Muscle of arm (tissue), 12 donors: ENCODE results near the gene DSCAM. TPM values are rescaled to one million over a fixed set of nuclear protein-coding genes. Genes with fewer than 3 reads are reported as not detected.
A peak's percentile ranks its signal among the peaks of the same experiment; 100 is the strongest.

Source experiments
- DNase-seq: peaks from one replicate; pipeline ENCODE4 v3.0.0-alpha.2; 2013
- polyA plus RNA-seq, 12 donors: library from polyadenylated mRNA; unstranded; fragments of 120-200 nt; gene quantifications; one replicate each; pipeline ENCODE4 v1.2.1, GENCODE V29; 2013; ENCODE audit not compliant: insufficient read length in 12 of 12

Gene DSCAM
- polyA plus RNA-seq, 12 donors: 0.54 to 2.2 (median 1.4) TPM; not detected in 1

DNA sequence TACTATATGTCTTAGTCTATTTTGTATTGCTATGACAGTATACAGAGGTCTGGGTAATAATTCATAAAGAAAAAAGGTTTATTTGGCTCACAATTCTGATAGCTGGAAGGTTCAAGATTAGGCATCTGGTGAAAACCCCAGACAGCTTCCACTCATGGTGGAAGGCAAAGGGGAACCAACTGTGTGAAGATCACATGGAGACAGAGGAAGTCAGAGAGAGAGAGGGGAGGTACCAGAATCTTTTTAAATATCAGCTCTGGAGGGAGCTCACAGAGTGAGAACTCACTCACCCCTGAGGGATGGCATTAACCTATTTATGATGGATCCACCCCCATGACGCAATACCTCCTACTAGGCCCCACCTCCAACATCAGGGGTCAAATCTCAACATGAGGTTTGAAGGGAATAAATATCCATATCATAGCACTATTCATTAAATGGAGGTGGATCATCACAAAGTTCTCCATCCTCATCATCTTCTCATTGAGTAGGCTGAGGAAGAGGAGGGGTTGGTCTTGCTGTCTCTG is 290.5 kb downstream of the DSCAM start:
- no peak for DNase-seq

DNA sequence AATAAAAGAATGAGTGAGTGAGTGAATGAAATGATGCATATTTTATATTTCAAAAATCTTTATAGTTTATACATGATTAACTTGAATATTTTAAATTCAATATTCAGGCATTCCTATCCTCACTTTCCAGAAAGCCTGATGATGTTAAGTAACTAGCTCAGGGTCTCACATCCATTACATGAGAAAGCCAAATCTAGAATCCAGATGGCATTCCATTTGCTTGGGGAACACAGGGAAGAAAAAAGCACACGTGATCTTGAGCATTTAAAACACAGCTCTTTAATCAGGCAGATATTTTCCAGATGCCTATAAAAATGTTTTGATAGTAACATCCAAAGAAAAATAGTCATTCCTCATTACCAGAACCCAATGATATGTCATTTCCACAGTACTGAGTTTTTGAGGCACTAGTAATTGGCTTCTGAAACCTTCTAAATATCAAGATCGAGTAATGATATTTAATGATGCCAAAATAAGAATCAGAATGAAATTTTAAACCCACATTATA is 291.9 kb downstream of the DSCAM start:
- no peak for DNase-seq

DNA sequence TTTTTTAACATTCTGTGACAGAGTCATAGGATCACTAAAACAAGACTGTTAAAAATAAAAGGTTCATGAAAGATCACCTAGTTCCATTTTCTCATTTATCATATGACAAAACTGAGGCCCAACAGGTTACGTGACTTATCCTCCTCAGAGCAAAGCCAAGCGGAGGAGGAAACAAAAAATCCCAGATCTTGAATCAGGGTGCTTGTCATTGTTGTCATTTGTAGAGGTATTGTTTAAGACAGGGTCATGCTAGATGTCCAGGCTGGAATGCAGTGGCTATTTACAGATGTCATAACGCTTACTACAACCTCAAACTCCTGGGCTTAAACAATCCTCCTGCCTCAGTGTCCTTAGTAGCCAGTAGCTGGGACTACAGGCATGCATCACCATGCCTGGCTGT is 293.2 kb downstream of the DSCAM start:
- no peak for DNase-seq

DNA sequence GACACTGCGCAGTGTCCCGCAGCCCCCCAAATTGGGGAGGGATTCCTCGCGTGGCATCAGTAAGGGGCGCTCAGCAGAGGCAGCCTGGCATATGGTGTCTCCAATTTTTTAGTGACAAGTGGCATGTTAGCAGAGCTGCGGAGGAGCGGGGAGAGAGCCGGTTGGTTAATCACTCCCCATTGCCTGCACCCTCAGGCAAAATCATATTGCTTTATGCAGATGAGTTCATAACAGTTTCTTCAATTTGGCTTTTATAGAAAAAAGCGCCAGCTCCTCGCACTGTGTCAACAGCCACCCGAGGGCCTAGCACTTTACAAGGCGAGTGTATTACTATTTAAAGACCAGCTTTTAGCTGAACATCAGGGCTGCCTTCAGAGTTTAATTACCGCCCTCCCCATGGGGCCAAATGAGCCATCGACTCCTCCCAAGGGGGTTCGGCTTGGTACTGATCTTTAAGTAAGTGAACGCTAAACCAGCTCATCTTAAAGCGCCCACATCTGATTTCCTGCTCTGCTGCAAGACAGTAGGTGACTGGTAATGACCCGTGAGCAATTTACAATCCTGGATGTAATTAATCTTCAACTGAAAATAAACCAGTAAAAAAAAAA is 298.9 kb downstream of the DSCAM start:
- no peak for DNase-seq

DNA sequence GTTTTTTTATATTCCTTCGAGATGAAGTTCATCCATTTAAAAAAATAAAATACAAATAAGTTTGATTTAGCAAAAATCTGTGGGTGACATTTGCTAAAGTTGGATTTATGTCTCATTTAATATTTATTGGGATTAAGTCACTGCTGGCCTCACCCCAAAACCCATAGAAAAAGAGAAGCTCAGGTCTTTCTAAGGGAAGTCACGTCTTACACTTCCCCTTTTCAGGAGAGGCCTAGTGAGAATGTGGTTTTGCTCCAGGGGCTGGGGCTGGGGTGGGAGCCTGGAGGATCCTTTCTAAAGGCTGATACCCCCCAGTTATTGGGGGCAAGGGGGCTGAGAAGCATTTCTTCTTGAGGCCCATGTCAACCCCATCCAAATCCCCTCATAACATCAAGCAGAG is 300.3 kb downstream of the DSCAM start:
- DNase-seq: no peak

DNA sequence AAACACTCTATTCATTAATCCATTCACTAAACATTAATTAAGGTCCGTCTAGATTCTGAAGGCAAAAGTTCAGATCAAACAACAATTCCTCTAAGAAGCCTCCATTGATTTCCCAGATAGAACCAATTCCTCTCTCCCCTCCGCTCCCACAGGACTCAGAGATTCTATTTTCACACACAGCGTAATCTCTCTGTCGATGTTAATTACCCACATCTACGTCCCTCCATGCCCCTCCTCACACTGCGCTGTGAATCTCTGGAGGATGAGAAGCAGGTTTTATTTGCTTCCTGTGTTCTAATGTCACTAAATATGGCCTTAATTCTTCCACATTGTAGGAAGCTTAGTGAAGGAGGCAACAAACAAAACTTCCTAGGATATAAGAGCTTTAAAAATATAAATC is 306.7 kb downstream of the DSCAM start:
- no peak for DNase-seq

DNA sequence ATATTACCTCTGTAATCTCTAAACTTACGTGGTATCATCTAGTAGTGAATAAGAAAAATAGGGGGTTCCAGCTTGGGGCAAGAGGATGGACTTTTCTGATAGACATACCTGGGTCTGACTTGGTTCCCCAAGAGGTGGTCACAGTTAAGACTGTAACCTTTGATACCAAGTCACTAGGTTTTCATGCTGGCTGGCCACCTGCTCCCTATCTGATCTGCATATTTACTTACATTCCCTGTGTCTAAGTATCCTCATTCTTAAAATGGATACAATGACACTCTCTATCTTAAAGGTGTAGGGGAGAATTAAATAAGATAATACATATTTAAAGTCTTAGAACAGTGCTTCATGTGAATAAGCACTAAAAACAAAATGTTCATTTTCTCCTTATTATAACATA is 312.1 kb downstream of the DSCAM start:
- DNase-seq: no peak

DNA sequence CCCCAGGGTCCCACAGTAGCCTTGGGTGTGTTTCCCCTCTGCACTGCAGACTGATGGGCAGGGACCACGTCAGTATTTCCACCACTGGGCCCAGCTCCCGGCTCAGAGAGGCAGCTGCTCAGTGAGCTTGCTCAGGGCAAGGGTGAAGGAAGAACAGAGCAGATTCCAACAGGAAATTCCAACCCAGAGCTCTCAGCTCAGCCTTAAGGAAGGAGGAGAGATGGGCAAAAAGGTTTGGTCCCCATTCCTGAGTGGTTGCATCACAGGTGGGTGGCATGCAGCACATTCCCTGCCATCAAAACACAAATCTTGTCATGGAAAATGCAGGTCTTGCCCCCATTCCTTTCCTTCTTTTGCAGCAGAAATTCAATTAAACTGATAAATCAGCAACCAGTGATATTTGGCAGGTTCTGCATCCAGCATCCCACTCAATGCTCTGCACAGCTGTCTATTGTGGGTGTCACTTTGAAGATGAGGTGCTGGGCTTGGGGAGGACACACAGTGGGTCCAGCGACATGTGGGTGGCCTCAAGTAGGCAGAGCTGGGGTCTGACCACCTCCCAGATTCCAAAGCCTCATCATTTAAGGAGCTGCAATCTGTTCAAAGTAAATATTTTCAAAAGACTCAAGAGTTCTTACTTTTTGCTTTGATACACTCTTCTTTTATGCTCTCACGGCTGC is 315.4 kb downstream of the DSCAM start:
- DNase-seq: no peak

DNA sequence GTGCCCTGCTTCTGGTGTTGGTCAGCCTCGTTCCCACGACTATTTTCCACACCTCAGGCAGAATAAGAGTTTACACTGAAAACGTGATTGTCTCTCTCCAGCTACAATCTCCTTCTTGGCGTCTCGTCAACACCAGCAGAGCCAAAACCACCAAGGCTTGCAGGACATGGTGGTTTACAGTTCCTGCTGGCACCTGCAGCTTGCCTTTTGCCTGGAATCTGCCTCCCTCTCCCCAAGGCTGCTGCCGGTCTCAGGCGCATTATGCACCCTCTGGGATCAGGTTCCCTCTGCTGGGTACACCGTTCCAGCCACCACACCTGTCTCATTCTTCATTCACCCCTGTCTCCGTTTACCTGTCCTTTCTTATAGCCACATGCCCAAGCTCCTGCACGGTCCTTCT is 315.9 kb downstream of the DSCAM start:
- DNase-seq: no peak

DNA sequence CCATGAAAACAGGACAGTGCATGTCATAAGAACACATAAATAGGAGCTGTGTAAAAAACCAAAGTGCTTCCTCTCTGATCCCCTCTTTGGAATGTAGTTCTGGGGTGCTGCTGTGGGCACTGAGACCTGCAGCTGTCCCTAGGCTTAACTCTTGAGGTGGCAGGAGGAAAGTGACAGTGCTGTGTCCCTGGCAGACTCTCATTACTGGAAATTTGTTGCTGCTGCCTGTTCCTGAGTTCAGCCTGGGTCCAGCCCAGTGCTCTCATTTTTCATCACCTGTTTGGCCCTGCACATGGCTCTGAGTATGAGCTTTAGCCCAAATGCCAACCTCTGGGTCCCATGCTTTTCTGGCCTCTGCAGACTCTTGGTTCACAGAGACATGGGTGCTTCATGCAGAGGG is 329.3 kb downstream of the DSCAM start:
- DNase-seq: no peak

DNA sequence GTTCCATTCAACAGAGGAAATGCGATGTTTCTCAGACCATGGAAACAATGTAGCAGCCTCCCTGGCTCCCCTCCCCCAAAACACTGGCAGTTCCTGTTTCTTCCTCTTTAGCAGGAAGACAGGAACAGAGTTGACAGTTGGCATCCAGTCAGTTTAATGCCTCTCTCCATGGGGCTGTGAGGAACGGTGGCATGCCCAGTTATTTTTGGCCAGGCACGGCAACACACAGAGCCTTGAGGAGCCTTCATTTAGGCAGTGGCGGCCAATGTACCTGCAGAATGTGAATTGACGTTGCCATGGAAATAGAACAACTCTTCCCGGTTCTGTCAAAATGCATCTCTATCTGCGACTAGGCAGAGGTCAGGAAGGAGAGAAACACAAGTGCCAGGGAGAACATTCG is 330.6 kb downstream of the DSCAM start:
- peak; percentile 29 for DNase-seq

DNA sequence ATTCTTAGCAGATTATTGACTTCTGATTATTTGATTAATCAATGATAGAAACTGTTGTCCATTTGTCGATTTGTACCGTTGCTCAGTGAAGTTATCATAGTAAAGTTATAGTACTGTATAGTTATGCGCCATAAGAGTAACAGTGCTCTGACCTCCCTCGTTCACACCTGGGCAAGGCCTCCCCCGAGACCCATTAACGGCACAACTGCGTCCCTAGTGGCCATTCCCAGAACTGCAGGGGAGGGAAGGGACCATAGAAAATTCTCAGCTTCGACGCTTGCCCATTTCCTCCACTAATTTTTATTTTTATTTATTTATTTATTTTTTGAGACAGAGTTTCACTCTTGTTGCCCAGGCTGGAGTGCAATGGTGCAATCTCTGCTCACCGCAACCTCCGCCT is 334.4 kb downstream of the DSCAM start:
- DNase-seq: no peak

DNA sequence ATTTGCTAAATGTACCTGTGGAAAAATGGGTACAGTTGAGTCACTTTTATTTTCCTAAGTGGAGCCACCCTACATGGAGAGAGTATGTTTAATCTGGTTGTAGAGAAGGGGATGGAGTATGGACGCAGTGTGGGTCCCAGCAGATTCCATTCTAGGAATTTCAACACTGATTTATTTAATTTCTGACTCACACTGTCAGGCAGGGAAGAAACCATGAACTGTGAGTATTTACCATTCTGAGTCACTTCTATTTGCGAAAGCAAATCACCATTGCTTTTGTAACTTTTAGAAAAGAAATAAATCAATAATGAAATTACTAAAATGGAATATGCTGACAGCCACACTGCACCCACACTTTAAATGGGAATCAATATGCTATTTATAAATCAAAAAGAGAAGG is 339.0 kb downstream of the DSCAM start:
- no peak for DNase-seq

DNA sequence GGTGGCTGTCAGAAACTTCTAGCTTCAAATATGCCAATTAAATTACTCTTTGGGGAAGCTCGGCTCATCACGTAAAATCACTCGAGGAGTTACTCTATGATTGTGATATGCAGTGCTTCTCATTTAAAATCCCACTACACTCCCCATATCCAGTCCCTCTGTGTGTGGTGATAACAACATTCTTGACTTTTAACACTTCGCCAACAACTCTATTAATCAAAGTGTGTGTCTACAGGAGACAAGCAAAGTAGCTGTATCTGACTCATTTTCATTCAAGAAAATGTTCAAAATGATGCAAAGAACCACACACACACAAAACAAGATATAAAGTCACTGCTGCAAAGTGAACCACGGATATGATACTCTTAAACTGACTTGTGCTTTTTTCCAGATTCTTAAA is 341.3 kb downstream of the DSCAM start:
- no peak for DNase-seq

DNA sequence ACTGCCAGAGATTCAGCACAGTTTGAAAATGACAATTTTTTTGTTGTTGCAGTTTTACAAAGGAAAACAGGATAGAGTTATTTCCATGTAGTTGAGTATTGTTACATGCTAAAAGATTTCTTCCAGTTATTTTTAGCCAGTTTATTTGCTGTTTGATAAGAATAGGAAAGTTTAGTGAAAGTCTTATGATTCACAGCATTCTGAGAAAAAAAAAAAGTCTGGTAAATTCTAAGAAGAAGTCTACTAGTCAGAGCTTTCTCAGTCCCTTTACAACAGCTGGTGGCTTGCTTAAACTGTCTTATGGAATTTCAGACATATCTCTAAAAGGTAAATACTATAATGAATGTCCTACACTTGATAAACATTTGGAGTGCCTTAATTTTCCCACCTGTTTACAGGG is 341.7 kb downstream of the DSCAM start:
- DNase-seq: no peak

DNA sequence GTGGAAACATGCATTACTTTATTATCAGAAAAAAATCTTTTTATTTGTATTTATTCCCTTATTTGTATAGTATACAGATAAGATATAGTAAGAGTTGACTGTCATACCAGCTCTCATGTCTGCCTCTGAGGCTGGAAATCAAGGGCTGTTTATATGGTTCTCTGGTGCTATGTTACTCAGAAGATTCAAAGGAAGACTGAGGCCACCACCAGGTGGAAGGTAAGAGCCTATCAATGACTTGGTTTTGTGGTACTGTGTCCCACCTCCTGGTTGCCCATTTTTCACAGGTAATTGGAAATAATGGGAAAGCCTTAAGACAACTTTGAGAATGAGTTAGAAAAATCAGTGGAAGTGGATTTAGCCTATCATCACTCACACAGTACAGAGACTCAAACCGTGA is 342.1 kb downstream of the DSCAM start:
- no peak for DNase-seq

DNA sequence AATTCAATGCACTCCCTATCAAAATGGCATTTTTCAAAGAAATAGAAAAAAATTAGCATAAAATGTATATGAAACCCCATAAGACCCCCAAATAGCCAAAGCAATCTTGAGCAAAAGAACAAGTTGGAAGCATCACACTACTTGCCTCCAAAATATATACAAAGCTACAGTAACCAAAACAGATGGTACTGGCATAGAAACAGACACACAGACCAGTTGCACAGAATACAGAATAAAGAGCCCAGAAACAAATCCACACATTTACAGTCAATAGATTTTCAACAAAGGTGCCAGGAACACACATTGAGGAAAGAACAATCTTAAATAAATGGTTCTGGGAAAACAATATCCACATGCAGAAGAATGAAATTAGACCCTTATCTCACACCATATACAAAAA is 350.8 kb downstream of the DSCAM start:
- no peak for DNase-seq

DNA sequence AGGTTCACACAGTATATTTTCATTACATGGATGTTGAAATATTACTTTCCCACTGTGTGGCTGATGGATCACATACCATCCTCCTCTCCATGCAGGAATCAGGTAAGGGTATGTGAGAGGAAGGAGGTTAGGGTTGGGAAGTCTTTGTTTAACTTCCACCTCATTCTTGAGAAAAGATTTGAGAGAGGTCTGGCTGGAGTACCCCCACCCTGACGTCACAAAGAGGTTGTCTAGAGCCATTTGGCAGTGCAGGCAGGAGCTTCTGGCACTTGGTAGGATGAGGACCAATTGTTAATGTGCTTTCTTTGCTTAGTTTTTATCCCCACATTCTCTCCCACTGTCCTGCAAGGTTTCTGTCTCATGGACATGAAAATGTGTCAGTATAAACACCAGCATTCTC is 356.6 kb downstream of the DSCAM start:
- DNase-seq: no peak

DNA sequence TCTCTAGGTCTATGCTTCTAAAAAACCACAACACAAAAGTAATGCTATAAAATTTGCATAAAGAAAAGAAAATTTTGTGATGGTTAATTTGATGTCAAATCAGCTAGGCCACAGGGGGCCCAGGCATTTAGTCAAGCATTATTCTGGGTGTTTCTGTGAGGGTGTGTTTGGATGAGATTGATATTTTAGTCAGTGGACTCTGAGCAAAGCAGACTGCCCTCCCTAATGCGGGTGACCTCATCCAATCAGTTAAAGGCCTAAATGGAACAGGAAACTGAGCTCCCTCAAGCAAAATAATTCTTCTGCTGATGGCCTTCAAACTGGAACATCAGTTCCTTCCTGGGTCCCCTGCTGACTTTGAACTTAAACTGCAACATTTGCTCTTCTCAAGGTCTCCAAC is 358.0 kb downstream of the DSCAM start:
- no peak for DNase-seq

DNA sequence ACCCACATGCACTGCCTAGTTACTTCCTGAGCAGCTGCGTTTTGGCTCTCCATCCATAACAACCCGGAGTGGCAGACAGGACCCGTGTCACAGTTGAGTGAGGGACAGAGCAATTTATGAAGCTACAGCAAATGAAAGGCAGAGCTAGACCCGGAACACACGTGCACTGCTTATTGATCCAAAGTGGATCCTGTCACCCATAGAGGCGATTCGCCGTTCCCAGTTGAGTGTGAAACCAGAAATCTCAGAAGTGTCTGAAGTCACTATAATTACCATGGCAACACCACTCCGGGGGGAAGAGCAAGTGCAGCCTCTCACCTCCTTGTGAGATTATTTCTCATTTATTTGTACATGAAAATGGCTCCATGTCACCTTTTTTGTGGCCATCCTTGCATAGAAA is 365.2 kb downstream of the DSCAM start:
- no peak for DNase-seq

DNA sequence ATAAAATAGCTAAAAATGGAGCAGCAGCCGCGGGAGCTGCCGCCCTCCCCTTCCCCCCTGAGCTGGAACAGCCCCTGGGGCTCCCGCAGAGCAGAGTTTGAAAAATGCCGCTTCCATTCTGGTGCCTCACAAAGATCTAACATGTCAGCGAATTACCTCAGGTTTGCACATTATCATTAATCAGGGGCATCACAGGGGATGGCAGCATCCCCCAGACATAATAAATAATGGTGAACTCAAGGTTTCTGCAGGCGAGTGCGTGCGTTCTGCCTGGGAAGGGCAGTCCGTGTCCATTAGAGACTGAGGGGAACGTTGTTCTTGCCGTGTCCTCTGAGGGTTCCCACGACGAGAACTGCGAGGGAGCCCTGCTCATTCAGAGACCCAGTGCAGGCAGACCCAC is 372.4 kb downstream of the DSCAM start:
- no peak for DNase-seq

DNA sequence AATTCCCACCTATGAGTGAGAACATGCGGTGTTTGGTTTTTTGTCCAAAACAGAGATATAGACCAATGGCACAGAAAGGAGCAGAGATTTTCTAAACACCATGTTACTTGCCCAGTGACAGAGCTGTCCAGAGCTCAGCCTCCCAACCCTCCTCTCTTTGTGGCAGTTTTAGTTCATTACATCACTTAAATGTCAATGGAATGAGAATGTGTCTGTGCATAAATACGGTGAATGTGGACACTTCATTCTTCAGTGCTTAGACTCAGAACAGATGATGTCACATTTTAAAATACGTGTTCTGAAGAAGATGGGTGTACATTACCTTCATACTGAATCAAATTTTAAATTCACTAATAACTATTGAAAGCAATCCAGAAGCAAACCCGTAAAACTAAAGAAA is 374.9 kb downstream of the DSCAM start:
- no peak for DNase-seq

DNA sequence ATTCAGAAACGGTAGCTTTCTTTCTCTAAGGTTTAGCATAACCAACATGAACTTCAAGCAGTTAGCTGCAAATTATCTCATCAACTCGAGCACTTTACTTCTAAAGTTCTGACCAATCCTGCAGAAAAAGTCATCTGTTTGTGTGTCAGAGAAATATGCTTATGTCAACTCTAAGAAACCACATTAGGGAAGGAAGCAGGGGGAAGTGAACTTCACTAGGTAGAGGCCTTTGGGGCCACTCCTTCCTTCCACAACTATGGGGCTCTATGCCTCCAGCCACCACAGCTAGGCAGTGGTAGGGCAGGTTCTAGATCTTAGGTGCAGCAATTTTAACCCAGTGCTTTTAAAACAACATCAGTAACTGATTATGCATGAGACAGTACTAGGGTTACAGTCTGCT is 375.9 kb downstream of the DSCAM start:
- no peak for DNase-seq
